Activated naive CD8-positive, alpha-beta T cell (primary cell): Measurements from ENCODE around the gene ACTL7B.
"Not testable (repeated sequence)": the region's sequence is repeated elsewhere in the genome, so short reads cannot be mapped to it uniquely, and the experiment has no call there.

ENCODE experiments used
- H3K27ac Mint-ChIP-seq: one replicate; pipeline ENCODE4 v1.8.0; 2021; ENCODE audit warnings: mixed read lengths
- H3K27me3 Mint-ChIP-seq: one replicate; pipeline ENCODE4 v1.8.0; 2021; ENCODE audit warnings: mixed read lengths
- H3K36me3 Mint-ChIP-seq: one replicate; pipeline ENCODE4 v1.8.0; 2021; ENCODE audit warnings: mixed read lengths
- H3K4me1 Mint-ChIP-seq: one replicate; pipeline ENCODE4 v1.8.0; 2021; ENCODE audit warnings: low read depth, mixed read lengths
- H3K4me3 Mint-ChIP-seq: one replicate; pipeline ENCODE4 v1.8.0; 2021; ENCODE audit warnings: mild to moderate bottlenecking, mixed read lengths
- H3K9me3 Mint-ChIP-seq: one replicate; pipeline ENCODE4 v1.8.0; 2021; ENCODE audit warnings: low read depth, mixed read lengths

The ACTL7B gene

DNA sequence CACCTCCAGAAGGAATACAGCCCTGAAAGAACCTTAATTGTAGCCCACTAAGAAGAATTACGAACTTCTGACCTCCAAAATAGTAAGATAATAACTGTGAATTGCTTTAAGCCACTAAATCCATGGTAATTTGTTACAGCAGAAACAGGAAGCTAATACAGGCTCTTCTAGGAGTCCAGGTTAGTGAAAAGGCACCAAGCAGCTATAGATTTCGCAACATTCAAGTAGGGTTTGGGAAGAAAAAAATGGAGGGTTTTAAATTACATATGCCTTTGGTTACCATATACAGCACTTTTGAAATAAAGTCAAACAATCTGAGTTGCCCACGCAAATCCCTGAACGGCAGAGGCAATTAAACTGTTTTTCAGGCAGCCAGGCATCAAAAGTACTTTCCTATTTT is 4.6 kb upstream of the ACTL7B start:
- no peaks in the 10 kb centered on the region for H3K4me1 Mint-ChIP-seq
- no peak overlapping the region for H3K4me3 Mint-ChIP-seq
- no peak overlapping the region for H3K27ac Mint-ChIP-seq
- H3K9me3 Mint-ChIP-seq: no peaks in the 10 kb centered on the region
- H3K27me3 Mint-ChIP-seq: no peaks in the 10 kb centered on the region
- H3K36me3 Mint-ChIP-seq: no peaks in the 10 kb centered on the region

DNA sequence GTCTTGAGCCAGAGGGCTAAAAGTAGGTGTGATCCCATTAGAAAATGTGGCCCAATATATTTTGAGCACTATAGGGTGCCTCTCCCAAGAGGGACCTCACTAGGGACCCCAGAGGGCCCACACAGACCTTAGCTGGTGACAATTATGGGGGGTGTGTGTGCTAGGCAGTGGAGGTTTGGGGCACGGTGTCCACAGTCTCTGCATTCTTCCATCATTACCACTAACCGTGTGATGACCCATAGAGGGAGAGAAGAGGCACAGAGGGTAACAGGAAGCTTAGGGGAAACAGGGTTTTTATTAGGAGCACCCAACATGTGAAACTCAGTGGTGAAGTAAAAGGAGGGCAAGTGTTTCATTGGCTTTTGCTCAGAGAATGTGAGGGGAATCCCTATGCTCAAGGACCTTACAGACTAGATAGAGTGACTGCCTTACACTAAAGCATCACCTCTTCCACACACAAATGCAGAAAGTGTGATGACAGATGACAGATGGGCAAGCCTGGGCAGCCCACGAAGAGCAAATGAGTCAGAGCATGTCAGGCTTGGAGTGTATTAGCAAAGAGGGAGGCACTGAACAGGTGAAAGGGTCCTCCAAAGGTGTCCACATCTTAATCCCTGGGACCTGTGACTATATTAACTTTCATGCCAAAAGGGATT is 3.8 kb upstream of the ACTL7B start:
- H3K27me3 Mint-ChIP-seq: no peaks in the 10 kb centered on the region
- H3K9me3 Mint-ChIP-seq: no peaks in the 10 kb centered on the region
- no peaks in the 10 kb centered on the region for H3K4me1 Mint-ChIP-seq
- no peak overlapping the region for H3K4me3 Mint-ChIP-seq
- no peaks in the 10 kb centered on the region for H3K36me3 Mint-ChIP-seq
- H3K27ac Mint-ChIP-seq: no peak overlapping the region

DNA sequence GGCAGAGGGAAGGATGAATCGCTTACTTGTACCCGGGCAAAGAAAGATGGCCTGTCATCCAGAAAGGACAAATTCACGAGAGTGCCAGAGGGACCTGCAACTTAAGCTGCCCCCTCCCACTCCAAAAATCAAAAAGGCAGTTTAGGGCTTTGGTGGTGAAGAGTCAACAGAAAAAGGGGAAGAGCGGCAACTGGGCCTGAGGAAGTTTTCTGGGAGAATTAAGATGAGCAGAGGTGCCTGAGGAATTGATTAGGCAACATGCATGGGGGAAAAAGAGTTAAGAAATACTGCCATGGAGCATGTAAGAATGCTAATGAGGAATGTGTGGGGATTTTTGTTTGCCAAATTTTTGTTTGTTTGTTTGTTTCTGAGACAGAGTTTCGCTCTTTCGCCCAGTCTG is 1.8 kb upstream of the ACTL7B start:
- no peak overlapping the region for H3K4me3 Mint-ChIP-seq
- H3K27ac Mint-ChIP-seq: no peak overlapping the region
- H3K4me1 Mint-ChIP-seq: no peaks in the 10 kb centered on the region
- H3K36me3 Mint-ChIP-seq: no peaks in the 10 kb centered on the region
- H3K27me3 Mint-ChIP-seq: no peaks in the 10 kb centered on the region
- H3K9me3 Mint-ChIP-seq: no peaks in the 10 kb centered on the region

DNA sequence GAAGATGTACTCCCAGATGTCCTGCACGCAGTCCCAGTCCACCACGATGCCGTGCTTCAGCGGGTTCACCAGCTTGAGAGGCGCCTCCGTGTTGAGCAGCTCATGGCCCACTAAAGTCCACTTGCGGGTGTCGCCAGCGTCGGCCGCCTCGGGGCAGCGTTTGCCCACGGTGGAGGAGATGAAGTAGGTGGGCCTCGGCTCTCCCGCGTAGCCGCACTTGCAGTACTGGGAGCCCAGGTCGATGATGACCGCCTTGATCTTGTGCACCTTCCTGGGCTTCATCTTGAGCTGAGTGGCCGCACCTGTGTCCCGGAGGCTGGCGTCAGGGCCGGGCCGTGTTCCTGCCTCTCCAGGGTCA is 278 bp downstream of the ACTL7B start:
- no peaks in the 10 kb centered on the region for H3K36me3 Mint-ChIP-seq
- no peak overlapping the region for H3K27ac Mint-ChIP-seq
- no peak overlapping the region for H3K4me3 Mint-ChIP-seq
- no peaks in the 10 kb centered on the region for H3K9me3 Mint-ChIP-seq
- H3K4me1 Mint-ChIP-seq: no peaks in the 10 kb centered on the region
- peaks cover 2% of the 10 kb centered on the region for H3K27me3 Mint-ChIP-seq

DNA sequence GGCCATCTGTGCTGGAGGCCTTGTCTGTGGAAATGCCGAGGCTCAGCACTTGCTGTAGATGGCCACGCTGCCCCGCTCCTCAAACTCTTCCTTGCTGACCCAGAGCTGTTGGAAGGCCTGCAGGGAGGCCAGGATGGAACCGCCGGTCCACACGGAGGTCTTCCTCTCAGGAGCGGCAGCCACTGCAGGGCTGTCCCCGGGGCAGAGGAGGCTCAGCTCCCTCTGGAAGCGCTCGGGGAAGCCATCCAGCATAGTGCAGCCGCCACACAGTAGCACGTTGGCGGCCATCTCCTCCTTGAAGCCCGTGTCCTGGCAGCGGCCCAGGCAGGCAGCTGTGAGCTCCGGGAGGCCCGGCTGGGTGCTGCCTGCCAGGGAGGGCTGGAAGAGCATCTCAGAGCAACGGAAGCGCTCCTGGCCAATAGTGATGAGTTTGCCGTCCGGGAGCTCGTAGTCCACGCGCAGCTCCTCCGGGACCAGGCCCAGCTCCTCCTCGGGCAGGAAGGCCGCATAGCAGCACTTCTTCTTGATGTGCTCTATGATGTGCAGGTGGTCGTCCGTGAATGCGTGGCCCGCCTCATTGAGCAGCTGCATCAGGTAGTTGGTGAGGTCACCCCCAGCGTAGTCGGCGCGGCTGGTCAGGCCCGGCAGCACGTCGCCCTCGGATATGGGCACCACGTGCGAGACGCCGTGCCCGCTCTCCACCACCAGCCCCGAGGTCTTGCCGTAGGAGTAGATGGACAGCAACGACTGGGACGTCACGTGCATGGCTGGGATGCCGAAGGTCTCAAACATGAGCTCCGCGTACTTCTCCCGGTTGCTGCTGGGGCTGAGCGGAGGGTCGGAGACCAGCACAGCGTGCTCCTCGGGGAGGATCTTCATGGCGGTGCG is 901 bp downstream of the ACTL7B start:
- Mint-ChIP-seq H3K27ac (no peak overlapping the region), H3K4me3 (no peak overlapping the region), H3K9me3 (no peaks in the 10 kb centered on the region), H3K4me1 (no peaks in the 10 kb centered on the region), H3K36me3 (no peaks in the 10 kb centered on the region), H3K27me3 (peaks cover 3% of the 10 kb centered on the region)

DNA sequence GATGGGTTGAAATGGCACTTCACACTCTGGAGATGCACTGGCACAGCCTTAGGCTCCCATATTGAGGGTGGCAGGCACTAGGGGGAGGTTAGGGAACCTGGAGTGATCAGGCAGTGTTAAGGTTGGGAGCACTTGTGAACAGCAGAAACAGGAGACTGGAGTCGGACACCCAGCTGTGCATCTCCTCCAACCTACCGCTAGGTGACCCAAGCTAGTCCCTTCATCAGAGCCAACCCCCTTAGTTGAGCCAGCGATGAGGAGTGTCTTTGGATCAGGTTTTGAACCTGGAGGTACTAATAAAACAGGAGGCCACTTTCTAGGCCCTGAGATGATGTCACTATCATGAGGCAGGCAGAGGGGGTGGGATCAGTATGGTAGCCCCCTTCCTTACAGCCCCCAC is 1.7 kb downstream of the ACTL7B start:
- Mint-ChIP-seq H3K9me3 (no peaks in the 10 kb centered on the region), H3K27me3 (peaks cover 3% of the 10 kb centered on the region), H3K4me1 (no peaks in the 10 kb centered on the region), H3K27ac (no peak overlapping the region), H3K36me3 (no peaks in the 10 kb centered on the region), H3K4me3 (no peak overlapping the region)

DNA sequence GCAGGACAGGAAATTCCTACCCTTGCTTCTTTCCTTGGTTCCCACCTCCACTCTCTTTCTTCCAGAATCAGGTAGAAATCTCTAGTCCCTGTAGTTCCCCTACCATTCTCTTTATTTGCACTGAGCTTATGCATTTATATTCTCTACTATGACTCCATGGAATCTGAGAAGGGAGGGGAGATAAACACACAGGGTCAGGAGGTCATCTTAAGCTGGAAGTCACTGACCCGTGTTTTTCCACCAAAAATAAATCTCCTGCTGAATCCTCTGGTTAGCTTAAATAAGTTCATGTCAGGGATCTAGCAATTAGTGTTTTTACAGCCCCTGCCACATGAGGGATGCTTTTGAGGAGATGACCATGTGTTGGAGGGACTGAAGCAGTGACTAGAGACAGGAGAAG is 3.7 kb downstream of the ACTL7B start:
- Mint-ChIP-seq H3K27ac (no peak overlapping the region), H3K36me3 (no peaks in the 10 kb centered on the region), H3K4me1 (no peaks in the 10 kb centered on the region), H3K27me3 (peaks cover 3% of the 10 kb centered on the region), H3K4me3 (no peak overlapping the region), H3K9me3 (no peaks in the 10 kb centered on the region)

DNA sequence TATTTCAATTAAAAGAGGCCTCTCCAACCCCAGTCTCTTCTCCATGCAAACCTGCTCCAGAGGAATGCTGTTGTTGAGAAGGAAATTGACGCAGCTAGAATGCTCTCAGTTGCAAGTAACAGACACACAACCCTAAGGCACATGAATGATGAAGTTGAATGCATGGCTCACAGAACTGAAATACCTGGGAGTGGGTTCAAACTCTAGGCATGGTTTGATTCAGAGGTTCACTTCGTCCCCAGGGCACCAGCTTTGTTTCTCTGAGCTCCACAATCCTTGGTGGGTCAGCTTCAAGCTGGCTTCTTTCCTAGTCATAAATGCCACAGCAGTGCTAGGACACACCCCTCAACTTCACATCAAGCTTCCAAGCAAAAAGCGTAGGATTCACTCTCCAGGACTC is 4.6 kb downstream of the ACTL7B start:
- H3K27me3 Mint-ChIP-seq: peaks cover 3% of the 10 kb centered on the region
- no peaks in the 10 kb centered on the region for H3K9me3 Mint-ChIP-seq
- no peak overlapping the region for H3K4me3 Mint-ChIP-seq
- H3K27ac Mint-ChIP-seq: no peak overlapping the region
- H3K4me1 Mint-ChIP-seq: no peaks in the 10 kb centered on the region
- H3K36me3 Mint-ChIP-seq: no peaks in the 10 kb centered on the region

DNA sequence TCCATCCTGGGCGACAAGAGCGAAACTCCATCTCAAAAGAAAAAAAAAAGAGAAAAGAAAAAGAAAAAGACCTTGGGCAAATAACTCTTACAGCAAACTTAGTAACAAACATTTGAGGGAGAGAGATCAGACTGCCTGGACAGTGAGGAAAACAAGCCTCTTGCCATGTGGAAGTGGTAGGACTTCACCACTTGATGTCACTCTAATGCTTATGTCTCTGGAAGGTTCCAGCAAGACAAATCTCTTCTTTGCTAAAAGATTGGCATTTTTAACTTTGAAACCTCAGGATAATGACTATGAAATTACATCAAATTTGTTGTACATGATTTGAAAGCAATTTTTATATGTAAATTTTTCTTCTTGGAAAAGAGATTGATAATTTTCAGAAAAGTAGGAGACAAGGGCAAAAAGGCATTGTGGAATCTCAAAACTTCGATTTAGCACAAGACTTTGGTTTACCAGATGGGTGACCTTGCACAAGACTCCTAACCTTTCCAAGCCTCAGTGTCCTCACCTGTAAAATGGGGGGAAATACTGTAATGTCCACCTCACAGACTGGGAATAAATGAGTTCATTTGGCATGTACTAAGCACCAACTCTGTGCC is 5.4 kb downstream of the ACTL7B start:
- H3K4me3 Mint-ChIP-seq: no peak overlapping the region
- no peaks in the 10 kb centered on the region for H3K9me3 Mint-ChIP-seq
- no peaks in the 10 kb centered on the region for H3K36me3 Mint-ChIP-seq
- H3K27ac Mint-ChIP-seq: no peak overlapping the region
- no peaks in the 10 kb centered on the region for H3K4me1 Mint-ChIP-seq
- H3K27me3 Mint-ChIP-seq: peaks cover 3% of the 10 kb centered on the region

DNA sequence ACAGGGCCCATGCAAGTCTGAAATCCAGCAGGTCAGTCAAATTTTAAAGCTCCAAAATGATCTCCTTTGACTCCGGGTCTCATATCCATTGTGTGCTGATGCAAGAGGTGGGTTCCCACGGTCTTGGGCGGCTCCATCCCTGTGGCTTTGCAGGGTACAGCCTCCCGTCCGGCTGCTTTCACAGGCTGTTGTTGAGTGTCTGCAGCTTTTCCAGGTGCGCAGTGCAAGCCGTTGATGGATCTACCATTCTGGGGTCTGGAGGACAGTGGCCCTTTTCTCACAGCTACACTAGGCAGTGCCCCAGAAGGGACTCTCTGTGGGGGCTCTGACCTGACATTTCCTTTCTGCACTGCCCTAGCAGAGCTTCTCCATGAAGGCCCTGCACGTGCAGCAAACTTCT is 7.5 kb downstream of the ACTL7B start:
- not testable (repeated sequence) for H3K4me3 Mint-ChIP-seq, H3K36me3 Mint-ChIP-seq, H3K9me3 Mint-ChIP-seq, H3K27me3 Mint-ChIP-seq, H3K4me1 Mint-ChIP-seq, H3K27ac Mint-ChIP-seq

DNA sequence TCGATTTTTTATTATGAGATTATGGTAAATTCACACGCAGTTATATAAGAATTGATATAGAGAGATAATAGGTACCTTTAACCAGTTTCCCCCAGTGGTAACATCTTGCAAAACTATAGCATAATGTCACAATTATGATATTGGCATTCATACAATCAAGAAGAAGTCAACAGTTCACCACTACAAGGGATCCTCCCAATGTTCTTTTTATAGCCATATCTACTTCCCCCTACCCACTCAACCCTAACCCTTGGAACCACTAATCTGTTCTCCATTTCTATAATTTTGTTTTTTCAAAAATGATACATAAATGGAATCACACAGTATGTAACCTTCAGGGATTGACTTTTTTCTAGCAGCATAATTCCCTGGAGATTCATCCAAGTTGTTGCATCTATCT is 9.8 kb downstream of the ACTL7B start:
- Mint-ChIP-seq H3K27me3 (peaks cover 2% of the 10 kb centered on the region), H3K27ac (no peak overlapping the region), H3K36me3 (no peaks in the 10 kb centered on the region)

DNA sequence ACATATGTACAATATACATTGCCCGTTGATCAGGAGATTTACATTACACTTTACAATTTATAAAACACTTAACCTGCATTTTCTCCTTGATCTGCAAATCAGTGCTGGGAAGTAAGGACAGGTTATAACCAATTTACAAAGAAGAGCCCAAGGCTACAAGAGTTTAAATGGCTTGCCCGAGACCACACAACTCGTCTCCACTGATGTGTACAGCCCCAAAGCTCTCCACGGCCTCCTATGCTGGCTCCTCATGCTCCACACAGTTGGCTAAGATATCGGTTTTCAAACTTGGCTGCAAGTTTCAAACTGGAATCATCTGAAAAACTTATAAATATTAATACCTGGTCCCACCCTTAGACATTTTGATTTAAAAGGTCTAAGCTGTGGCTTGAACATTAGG is 10.3 kb downstream of the ACTL7B start:
- H3K4me3 Mint-ChIP-seq: no peak overlapping the region
- H3K27ac Mint-ChIP-seq: no peak overlapping the region
- no peaks in the 10 kb centered on the region for H3K36me3 Mint-ChIP-seq
- no peaks in the 10 kb centered on the region for H3K9me3 Mint-ChIP-seq
- peaks cover 7% of the 10 kb centered on the region for H3K4me1 Mint-ChIP-seq
- peaks cover 2% of the 10 kb centered on the region for H3K27me3 Mint-ChIP-seq

More for the DNA sequence above, 9.8 kb downstream of the ACTL7B start:
- H3K4me1 Mint-ChIP-seq: peaks cover 7% of the 10 kb centered on the region
- no peak overlapping the region for H3K4me3 Mint-ChIP-seq
- no peaks in the 10 kb centered on the region for H3K9me3 Mint-ChIP-seq

DNA sequence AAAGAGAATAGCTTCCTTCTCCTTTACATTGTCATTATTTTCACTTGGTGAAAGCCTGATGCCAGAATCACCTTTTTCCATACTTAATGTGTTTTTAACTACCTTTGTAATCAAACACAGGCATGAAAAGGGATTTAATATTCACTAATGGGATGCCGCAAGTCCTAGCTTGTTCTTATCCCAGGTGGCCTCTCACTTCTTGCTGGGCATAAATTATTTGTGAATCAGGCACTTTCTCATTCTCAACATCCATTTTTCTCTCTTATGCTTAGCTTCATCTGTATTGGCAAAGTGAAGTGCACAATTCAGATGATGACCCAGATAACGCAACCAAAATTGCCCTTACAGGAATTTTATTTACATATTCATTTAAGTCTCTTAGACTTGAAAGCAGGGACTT is 10.9 kb downstream of the ACTL7B start:
- Mint-ChIP-seq H3K4me3 (no peak overlapping the region), H3K4me1 (peaks cover 7% of the 10 kb centered on the region), H3K36me3 (no peaks in the 10 kb centered on the region), H3K27me3 (no peaks in the 10 kb centered on the region), H3K9me3 (no peaks in the 10 kb centered on the region), H3K27ac (no peak overlapping the region)

DNA sequence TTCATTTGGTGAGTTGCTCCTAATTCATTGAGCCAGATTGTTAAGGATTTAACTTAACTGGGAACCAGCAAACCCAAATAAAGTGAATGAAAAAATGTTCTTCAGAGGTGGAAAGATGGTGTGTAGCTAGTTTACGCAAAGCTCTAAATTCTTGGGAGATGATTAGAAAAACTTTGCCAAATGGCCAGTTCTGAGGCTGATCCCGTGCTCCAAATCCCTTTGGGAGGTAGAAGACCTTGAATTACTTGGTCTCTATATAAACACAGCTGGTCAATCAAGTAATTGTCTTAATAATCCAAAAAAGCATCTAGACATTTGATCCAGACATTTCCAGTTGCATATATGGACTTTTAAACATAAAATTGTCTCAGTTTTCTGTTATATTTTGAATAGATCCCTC is 11.4 kb downstream of the ACTL7B start:
- Mint-ChIP-seq H3K27me3 (no peaks in the 10 kb centered on the region), H3K27ac (no peak overlapping the region), H3K9me3 (no peaks in the 10 kb centered on the region), H3K4me1 (peaks cover 7% of the 10 kb centered on the region), H3K4me3 (no peak overlapping the region), H3K36me3 (no peaks in the 10 kb centered on the region)

DNA sequence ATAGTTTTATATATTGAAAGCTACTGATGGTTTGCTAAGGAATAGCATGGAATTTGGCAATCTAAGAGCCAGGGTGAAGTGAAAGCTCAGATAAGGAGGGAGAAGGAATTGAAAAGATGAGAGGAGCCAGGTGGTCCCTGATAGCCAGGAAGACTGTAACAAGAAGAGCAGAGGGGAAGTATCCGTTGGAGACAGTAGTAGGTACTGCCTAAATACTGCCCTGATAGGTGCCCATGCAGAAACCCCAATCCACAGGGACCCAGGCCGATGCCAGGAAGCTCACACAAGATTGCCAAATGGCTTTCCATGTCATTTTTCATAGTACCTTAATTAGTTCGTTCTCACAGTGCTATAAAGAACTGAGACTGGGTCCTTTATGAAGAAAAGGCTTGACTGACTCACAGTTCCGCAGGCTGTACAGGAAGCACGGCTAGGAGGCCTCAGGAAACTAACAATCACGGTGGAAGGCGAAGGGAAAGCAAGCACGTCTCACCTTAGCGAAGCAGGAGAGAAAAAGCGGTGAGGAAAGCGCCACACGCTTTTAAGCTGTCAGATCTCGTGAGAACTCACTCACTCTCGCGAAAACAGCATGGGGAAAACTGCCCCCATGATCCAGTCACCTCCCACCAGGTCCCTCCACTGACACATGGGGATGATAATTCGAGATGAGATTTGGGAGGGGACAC is 13.0 kb downstream of the ACTL7B start:
- peak overlapping the region; percentile 9 for H3K4me3 Mint-ChIP-seq
- no peaks in the 10 kb centered on the region for H3K9me3 Mint-ChIP-seq
- peaks cover 7% of the 10 kb centered on the region for H3K4me1 Mint-ChIP-seq
- no peaks in the 10 kb centered on the region for H3K36me3 Mint-ChIP-seq
- no peak overlapping the region for H3K27ac Mint-ChIP-seq
- H3K27me3 Mint-ChIP-seq: no peaks in the 10 kb centered on the region
